HG02852 (cell line): ENCODE data around the gene DPYD.

Experiments
- ATAC-seq: cut with Tn5 transposase; IDR thresholded peaks from one replicate; pipeline ENCODE4 v1.9.1; 2021; ENCODE audit warnings: mild to moderate bottlenecking, moderate library complexity; ENCODE audit not compliant: unreplicated experiment

The DPYD gene

GRCh38 chr1:97630948-97631347 lies 289.9 kb downstream of the DPYD start:
- no peak for ATAC-seq

DNA sequence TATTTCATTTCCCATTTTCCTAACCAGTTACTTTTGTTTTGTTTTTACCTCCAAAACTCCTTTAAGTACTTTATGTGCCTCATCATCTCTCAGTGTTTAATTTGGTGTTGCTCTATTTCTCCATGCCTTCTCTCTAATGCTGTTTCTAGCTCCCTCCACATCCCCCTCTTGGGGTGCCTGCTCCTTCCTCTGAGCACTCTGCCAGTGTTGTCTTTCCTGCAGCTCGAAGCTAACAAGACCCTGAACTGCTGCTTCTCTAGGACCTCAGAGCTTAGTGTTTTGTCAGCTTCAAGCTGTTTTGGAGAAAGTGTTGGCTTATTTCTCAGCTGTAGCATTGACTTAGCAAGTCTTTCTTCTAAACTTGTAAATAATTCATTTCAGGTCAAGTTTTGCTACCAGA lies 290.6 kb downstream of the DPYD start:
- ATAC-seq: no peak

DNA sequence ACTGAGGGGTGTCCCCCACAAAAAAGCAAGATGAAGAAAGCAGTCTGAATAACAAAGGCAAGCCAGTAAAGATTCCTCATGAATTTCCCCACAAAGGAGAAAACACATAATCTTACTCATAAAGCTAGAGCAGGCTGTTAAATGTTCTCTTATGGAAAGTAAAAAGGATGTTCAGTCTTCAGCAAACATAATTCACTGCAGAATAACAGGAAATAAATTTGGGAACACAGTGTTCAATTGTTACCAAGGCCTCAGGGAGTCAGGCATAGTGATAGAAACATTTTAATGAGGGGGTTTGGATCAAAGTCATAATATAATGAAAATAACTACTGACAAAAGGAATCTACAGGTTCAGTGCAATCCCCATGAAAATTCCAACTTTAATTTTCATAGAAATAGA lies 297.6 kb downstream of the DPYD start:
- ATAC-seq: no peak

- no peak for ATAC-seq
Observed at GRCh38 chr1:97621955-97622354, 298.9 kb downstream of the DPYD start.

- no peak for ATAC-seq
Observed at GRCh38 chr1:97619706-97620105, 301.1 kb downstream of the DPYD start.

DNA sequence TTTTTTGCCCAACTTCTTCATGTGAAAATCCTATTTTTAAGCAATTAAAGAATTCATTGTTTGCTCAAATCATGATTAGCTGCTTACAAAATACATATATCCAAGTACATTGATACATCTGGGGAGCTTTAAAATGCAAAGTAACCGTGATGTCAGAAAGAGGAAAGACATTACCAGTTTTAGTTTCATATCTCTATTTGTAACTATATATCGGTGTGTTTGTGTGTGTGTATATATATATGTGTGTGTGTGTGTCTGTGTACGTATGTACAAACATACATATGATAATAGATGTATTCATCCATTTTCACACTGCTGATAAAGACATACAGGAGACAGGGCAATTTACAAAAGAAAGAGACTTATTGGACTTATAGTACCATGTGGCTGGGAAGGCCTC lies 310.1 kb downstream of the DPYD start:
- ATAC-seq: no peak

DNA sequence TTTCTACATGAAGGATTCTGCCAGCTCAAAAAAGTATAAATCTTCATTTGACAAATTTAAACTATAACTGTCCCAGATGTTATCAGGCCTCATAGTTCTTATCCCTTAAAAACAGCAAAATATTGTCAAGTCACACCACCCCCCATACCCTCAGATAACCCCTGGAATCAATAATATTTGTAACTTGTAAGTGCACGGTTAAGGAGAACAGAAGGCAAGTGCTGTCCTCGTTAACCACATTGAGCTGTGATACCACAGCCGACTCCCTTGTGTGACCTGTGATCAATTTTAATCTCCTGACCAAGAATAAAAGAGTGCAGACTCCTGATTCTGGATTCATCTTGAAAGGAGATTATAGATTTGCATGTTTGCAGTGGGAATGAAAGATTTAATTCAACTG lies 310.7 kb downstream of the DPYD start:
- ATAC-seq: no peak

GRCh38 chr1:97608272-97608671 lies 312.6 kb downstream of the DPYD start:
- ATAC-seq: no peak

GRCh38 chr1:97603776-97604175 lies 317.1 kb downstream of the DPYD start:
- no peak for ATAC-seq

GRCh38 chr1:97603218-97603617 lies 317.6 kb downstream of the DPYD start:
- ATAC-seq: no peak

- no peak for ATAC-seq
Observed at GRCh38 chr1:97599447-97599846, 321.4 kb downstream of the DPYD start.

DNA sequence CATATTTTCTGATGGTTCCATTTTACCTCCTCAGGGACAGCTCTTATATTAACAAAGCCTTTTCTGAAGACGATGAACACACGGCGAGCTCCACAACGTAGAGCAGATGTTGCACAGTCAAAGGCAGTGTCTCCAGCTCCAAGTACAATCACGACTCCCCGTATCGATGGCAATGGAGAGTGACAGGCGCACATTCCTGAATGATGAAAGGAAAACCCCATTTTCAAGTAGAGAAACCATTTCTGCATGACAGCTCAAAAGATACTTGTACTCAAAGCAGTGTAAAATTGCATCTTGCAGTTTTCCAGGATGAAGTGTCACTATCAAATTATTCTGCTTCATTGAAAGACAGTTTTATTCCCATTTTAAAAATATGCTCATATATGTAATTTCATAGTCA lies 327.6 kb downstream of the DPYD start:
- no peak for ATAC-seq

GRCh38 chr1:97588772-97589171 lies 332.1 kb downstream of the DPYD start:
- no peak for ATAC-seq

DNA sequence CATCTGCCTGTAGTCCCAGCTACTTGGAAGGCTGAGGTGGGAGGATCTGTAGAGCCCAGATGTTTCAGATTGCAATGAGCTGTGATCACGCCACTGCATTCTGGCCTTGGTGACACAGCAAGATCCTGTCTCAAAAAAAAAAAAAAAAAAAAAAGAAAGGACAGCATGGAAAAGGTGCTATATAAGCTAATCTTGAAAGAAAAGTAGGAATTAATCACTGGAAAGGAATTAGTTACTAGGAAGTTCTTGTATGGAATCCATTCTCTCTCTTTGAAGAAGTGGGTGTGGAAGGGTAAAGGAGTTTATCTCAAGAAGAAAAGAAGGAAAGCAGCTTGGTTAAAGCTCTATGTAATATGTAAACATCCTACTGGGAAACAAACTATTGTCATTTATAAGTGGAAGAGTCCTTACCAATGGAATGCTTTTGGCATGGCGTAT lies 339.2 kb downstream of the DPYD start:
- no peak for ATAC-seq

DNA sequence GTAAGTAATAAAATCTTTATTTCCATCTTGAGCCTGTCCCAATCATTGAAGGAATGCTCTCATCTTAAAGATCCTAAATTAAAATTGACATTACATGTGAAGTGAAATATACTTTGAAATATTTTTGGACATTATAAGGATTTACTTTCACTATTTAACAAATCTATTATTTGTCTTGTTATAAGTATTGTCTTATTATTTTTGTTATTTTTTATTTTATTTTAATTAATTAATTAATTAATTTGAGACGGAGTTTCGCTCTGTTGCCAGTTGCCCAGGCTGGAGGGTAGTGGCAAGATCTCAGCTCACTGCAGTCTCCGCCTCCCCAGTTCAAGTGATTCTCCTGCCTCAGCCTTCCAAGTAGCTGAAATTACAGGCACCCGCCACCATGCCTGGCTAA lies 343.2 kb downstream of the DPYD start:
- no peak for ATAC-seq

DNA sequence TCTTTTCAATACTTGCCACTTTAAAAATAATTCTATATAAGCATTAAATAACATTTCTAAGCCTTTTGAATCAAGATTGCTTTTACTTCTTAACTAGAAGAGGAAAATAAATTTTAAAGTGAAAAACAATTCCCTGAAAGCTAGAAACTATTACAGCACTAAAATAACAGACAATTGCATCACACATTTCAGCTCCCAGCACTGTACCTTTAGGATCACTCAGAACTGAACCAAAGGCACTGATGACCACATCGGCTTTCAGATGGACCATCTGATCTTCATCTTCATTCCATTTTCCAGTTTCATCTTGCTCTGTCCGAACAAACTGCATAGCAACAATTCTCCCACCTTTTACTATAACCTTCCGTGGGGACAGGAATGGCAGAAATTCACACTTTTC lies 347.3 kb downstream of the DPYD start:
- ATAC-seq: no peak

- ATAC-seq: no peak
Observed at GRCh38 chr1:97572561-97572960, 348.3 kb downstream of the DPYD start.

DNA sequence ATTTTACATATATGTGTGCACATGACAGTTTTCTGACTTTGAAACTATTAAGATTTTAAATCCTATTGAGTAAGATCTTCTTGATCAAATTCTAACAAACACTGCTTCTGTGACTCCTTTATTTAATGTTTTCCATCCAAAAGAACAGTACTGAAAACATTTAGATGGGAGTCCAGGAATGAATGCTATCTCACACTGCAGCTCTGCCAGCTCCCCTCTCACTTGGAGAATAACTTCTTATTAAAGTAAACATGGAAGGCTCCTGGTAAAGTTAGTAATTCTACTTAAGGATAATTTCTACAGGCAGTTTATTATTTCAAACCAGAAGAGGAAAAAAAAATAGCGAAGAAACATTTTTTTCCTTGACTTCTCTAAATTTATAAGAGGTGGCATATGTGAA lies 349.1 kb downstream of the DPYD start:
- no peak for ATAC-seq

DNA sequence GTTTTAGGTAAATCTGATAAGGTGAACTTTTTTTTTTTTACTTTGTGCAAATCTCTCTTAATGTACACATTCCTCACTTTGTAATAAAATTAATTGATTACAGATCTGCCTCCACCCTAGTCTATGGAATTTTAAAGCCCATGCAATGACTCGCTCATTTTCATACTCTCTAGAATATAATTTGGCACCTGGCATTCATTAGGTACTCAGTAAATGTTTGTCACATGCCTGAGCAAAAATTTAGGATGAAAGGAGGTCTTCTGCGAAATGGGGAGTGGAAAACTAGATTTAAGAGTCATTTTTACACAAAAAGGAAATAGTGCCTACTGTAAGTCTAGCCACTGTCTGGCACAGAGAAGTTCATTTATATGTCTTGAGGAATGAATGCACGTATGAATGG lies 350.1 kb downstream of the DPYD start:
- ATAC-seq: no peak

DNA sequence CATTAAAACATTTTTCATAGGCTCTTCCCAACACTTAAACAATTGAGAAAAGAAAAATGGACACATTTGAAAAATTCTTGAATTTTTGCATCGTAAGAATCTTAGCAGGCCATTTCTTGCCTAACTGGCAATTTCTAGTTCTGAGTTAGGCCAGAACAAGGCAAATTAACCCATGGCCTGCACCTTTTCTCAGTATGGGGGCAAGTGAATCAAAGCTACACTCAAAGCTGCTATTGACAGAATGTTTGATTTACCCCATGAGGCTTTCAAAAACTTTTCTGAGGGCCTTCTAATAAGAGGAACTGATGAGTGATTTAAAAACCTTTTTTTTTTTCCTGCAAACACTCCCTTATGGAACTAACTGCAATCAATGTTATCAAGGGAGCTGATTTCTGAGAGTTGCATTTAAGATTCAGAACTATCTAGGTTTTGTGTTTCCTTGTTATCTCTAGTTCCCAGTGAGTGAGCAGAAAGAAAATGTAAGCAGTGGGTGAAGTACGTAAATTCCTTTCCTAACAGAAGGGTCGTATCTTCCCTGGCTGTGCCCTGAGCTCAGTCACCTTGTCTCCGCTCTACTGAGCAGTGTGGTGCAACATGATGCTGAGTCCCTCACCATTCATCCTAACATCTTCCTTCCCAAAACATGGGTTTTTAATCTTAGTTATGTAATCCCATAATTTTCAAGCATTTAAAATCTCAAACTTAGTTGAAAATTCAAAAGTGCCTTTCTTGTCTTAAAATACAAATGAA lies 353.7 kb downstream of the DPYD start:
- no peak for ATAC-seq

DNA sequence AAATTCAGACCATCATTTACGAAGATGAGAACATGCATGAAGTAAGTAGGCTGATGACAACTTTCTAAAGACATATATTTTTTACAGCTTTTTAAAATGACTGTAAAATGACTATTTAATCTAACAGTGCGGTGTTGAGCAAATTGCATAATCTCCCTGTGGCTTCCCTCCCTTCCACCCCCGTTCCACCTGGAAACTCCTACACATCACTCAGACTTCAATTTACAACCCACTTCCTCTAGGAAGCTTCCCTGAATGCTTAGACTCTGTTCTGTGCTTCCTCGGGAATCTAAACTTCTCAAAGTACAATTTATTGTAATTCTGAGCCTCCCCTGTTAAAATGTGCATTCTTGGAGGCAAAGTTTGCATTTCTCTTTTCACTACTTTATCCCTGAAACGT lies 354.9 kb downstream of the DPYD start:
- ATAC-seq: no peak

DNA sequence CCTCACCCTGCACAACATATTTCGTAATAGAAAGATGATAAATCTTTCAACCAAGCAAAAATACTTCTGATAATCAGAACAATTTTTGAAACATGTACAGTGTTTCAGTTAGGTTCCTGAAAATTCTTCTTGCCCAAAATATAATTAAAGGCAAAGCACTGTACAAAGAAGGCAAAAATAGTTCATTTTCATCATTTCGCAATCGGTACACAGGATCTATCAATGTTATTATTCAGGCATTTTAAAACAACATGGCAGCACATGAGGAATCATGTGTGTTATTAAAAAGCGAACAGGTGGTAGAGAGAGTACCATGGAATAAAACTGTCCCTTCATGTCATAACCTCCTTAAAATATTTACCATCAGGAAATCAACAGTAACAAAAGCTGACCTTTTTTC lies 356.9 kb downstream of the DPYD start:
- no peak for ATAC-seq

DNA sequence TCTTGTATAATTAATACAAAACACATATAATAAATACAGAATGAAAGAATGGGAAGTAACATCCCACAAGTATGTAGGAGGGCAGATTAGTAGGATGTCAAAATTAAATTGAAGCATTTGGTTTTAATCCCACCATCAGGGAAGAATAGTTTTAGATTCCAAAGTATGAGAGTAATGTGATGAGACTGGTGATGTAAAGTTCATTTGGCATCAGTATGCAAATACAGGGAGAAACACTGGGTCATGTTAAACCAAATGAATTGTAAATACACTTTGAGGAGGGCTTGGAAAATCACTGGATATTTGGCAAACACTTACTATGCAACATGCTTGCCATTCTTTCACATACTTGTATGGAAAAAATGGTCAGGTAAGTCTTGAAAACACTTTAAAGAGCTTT lies 358.8 kb downstream of the DPYD start:
- no peak for ATAC-seq
